Mesendoderm (in vitro differentiated cells): ENCODE measurements around the gene PPP1R13B.

Experiments used
- DNase-seq: peaks from one replicate; pipeline ENCODE4 v3.0.0; 2013
- H2AK5ac ChIP-seq: 2 replicates; pipeline ENCODE4 v1.6.1; 2013; ENCODE audit warnings: low read length, inconsistent platforms
- H2BK120ac ChIP-seq: 2 replicates; pipeline ENCODE4 v1.6.1; 2013; ENCODE audit warnings: low read depth, mild to moderate bottlenecking, low read length, moderate library complexity, mixed read lengths
- H2BK15ac ChIP-seq: replicated peaks from 2 replicates; pipeline ENCODE4 v1.6.1; 2013; ENCODE audit warnings: low read depth, mild to moderate bottlenecking, moderate library complexity
- H2BK5ac ChIP-seq: 2 replicates; pipeline ENCODE4 v1.6.1; 2013; ENCODE audit warnings: low read length, inconsistent platforms
- H3K18ac ChIP-seq: 2 replicates; pipeline ENCODE4 v1.6.1; 2013; ENCODE audit warnings: mild to moderate bottlenecking, low read length, mixed read lengths
- H3K23ac ChIP-seq: one replicate; pipeline ENCODE4 v1.6.1; 2013; ENCODE audit warnings: low read length
- H3K27ac ChIP-seq: 2 replicates; pipeline ENCODE4 v1.5.1; 2013; ENCODE audit warnings: low read depth, mild to moderate bottlenecking, inconsistent platforms, low read length, moderate library complexity
- H3K27me3 ChIP-seq: 2 replicates; pipeline ENCODE4 v1.6.1; 2013; ENCODE audit warnings: low read length, control low read depth, mild to moderate bottlenecking, inconsistent platforms; ENCODE audit not compliant: insufficient read depth, poor library complexity
- H3K36me3 ChIP-seq: 2 replicates; pipeline ENCODE4 v1.6.1; 2013; ENCODE audit warnings: low read length, inconsistent platforms; ENCODE audit not compliant: control insufficient read depth, insufficient read depth
- H3K4ac ChIP-seq: one replicate; pipeline ENCODE4 v1.6.1; 2013; ENCODE audit warnings: low read depth, mild to moderate bottlenecking, low read length, moderate library complexity
- H3K4me1 ChIP-seq: 2 replicates; pipeline ENCODE4 v1.6.1; 2013; ENCODE audit warnings: low read depth, low read length, inconsistent platforms; ENCODE audit not compliant: control insufficient read depth
- H3K4me2 ChIP-seq: 2 replicates; pipeline ENCODE4 v1.6.1; 2013; ENCODE audit warnings: low read length
- H3K4me3 ChIP-seq: 2 replicates; pipeline ENCODE4 v1.5.1; 2013; ENCODE audit warnings: mild to moderate bottlenecking, low read length
- H3K56ac ChIP-seq: one replicate; pipeline ENCODE4 v1.6.1; 2013; ENCODE audit warnings: low read length
- H3K79me1 ChIP-seq: 2 replicates; pipeline ENCODE4 v1.6.1; 2013; ENCODE audit warnings: low read length, inconsistent platforms
- H3K79me2 ChIP-seq: 2 replicates; pipeline ENCODE4 v1.6.1; 2013; ENCODE audit warnings: mild to moderate bottlenecking, low read length; ENCODE audit not compliant: control insufficient read depth, insufficient read depth
- H3K9ac ChIP-seq: 2 replicates; pipeline ENCODE4 v1.6.1; 2013; ENCODE audit warnings: low read length, inconsistent platforms
- H4K5ac ChIP-seq: one replicate; pipeline ENCODE4 v1.6.1; 2013; ENCODE audit warnings: low read length
- H4K8ac ChIP-seq: one replicate; pipeline ENCODE4 v1.6.1; 2013; ENCODE audit warnings: low read depth, mild to moderate bottlenecking, control low read depth, low read length, moderate library complexity
- WGBS: extraction: QIAGEN DNeasy Blood & Tissue Kit; methylation state at CpG from one replicate; pipeline ENCODE4 v1.1.7; 2013; ENCODE audit warnings: low lambda C conversion rate, missing lambda C conversion rate; ENCODE audit not compliant: insufficient coverage; ENCODE audit errors: extremely low coverage; 5-methylcytosine and 5-hydroxymethylcytosine counted together

Gene PPP1R13B

GRCh38 chr14:103735022-103735421 is 112.4 kb downstream of the PPP1R13B start:
- Histone ChIP-seq H2BK5ac (no peak overlapping the region), H3K9ac (no peak overlapping the region), H3K18ac (no peak overlapping the region), H3K27me3 (no peaks in the 10 kb centered on the region), H3K4me3 (no peak overlapping the region), H4K5ac (no peak overlapping the region), H3K79me1 (no peaks in the 10 kb centered on the region), H3K79me2 (no peaks in the 10 kb centered on the region), H2BK120ac (no peak overlapping the region), H3K36me3 (peaks cover 3% of the 10 kb centered on the region), H3K4me2 (no peak overlapping the region), H4K8ac (no peak overlapping the region), H3K4me1 (no peaks in the 10 kb centered on the region), H3K4ac (no peak overlapping the region), H2AK5ac (no peak overlapping the region), H3K27ac (no peak overlapping the region), H3K56ac (no peak overlapping the region), H2BK15ac (no peak overlapping the region), H3K23ac (no peak overlapping the region)
- no peak for DNase-seq
- WGBS: no CpG with 5 or more reads among the region's 12 CpGs

- Histone ChIP-seq H4K8ac (no peak overlapping the region), H3K4me1 (no peaks in the 10 kb centered on the region), H3K18ac (no peak overlapping the region), H3K23ac (no peak overlapping the region), H2BK5ac (no peak overlapping the region), H3K36me3 (peaks cover 3% of the 10 kb centered on the region), H3K9ac (no peak overlapping the region), H2BK15ac (no peak overlapping the region), H3K56ac (no peak overlapping the region), H3K4me3 (no peak overlapping the region), H3K4ac (no peak overlapping the region), H2BK120ac (no peak overlapping the region), H2AK5ac (no peak overlapping the region), H3K79me1 (no peaks in the 10 kb centered on the region), H4K5ac (no peak overlapping the region), H3K27me3 (no peaks in the 10 kb centered on the region), H3K27ac (no peak overlapping the region), H3K4me2 (no peak overlapping the region), H3K79me2 (no peaks in the 10 kb centered on the region)
- no peak for DNase-seq
- WGBS: no CpG with 5 or more reads among the region's 23 CpGs
Measured at GRCh38 chr14:103734081-103734888, 113.1 kb downstream of the PPP1R13B start.

- no peak overlapping the region for H3K27ac ChIP-seq
- no peaks in the 10 kb centered on the region for H3K27me3 ChIP-seq
- no peak overlapping the region for H2AK5ac ChIP-seq
- DNase-seq: no peak
- H2BK5ac ChIP-seq: no peak overlapping the region
- no peak overlapping the region for H3K4me2 ChIP-seq
- no peak overlapping the region for H4K8ac ChIP-seq
- H3K79me1 ChIP-seq: no peaks in the 10 kb centered on the region
- no peak overlapping the region for H4K5ac ChIP-seq
- no peak overlapping the region for H3K18ac ChIP-seq
- no peaks in the 10 kb centered on the region for H3K79me2 ChIP-seq
- no peak overlapping the region for H3K9ac ChIP-seq
- H3K36me3 ChIP-seq: peaks cover 3% of the 10 kb centered on the region
- H3K4ac ChIP-seq: no peak overlapping the region
- H2BK120ac ChIP-seq: no peak overlapping the region
- no peak overlapping the region for H2BK15ac ChIP-seq
- H3K4me1 ChIP-seq: no peaks in the 10 kb centered on the region
- H3K56ac ChIP-seq: no peak overlapping the region
- WGBS: no CpG with 5 or more reads among the region's 14 CpGs
- no peak overlapping the region for H3K4me3 ChIP-seq
- no peak overlapping the region for H3K23ac ChIP-seq
Measured at GRCh38 chr14:103733651-103734050, 113.7 kb downstream of the PPP1R13B start.

GRCh38 chr14:103732868-103733620 is 114.3 kb downstream of the PPP1R13B start:
- Histone ChIP-seq H4K8ac (no peak overlapping the region), H2AK5ac (no peak overlapping the region), H2BK15ac (no peak overlapping the region), H3K27me3 (no peaks in the 10 kb centered on the region), H2BK5ac (no peak overlapping the region), H3K4me1 (no peaks in the 10 kb centered on the region), H3K27ac (no peak overlapping the region), H3K36me3 (peaks cover 3% of the 10 kb centered on the region), H3K9ac (no peak overlapping the region), H3K79me1 (peaks cover 2% of the 10 kb centered on the region), H3K4ac (no peak overlapping the region), H3K79me2 (no peaks in the 10 kb centered on the region), H3K18ac (no peak overlapping the region), H3K4me3 (no peak overlapping the region), H3K4me2 (no peak overlapping the region), H2BK120ac (no peak overlapping the region), H3K23ac (no peak overlapping the region), H4K5ac (no peak overlapping the region), H3K56ac (no peak overlapping the region)
- no peak for DNase-seq
- WGBS: no CpG with 5 or more reads among the region's 9 CpGs

- Histone ChIP-seq H3K23ac (no peak overlapping the region), H2AK5ac (no peak overlapping the region), H3K27ac (no peak overlapping the region), H2BK15ac (no peak overlapping the region), H4K5ac (no peak overlapping the region), H3K9ac (no peak overlapping the region), H2BK5ac (no peak overlapping the region), H3K4ac (no peak overlapping the region), H3K79me2 (no peaks in the 10 kb centered on the region), H4K8ac (no peak overlapping the region), H3K56ac (no peak overlapping the region), H3K27me3 (no peaks in the 10 kb centered on the region), H2BK120ac (no peak overlapping the region), H3K4me1 (no peaks in the 10 kb centered on the region), H3K36me3 (peaks cover 3% of the 10 kb centered on the region), H3K18ac (no peak overlapping the region), H3K4me3 (no peak overlapping the region), H3K79me1 (peaks cover 2% of the 10 kb centered on the region), H3K4me2 (no peak overlapping the region)
- DNase-seq: no peak
- WGBS: no CpG with 5 or more reads among the region's 24 CpGs
Measured at GRCh38 chr14:103731916-103732867, 115.2 kb downstream of the PPP1R13B start.
